HepG2 (cell line): Measurements from ENCODE around the gene THRAP3. TPM values are rescaled to one million over a fixed set of nuclear protein-coding genes. Genes with fewer than 3 reads are reported as not detected.

ENCODE experiments used
- BORCS8-MEF2B ChIP-seq: sonication (generic); formaldehyde crosslinking; IDR thresholded peaks from 2 replicates; pipeline ENCODE4 v1.8.0; 2022; ENCODE audit warnings: mild to moderate bottlenecking, missing genetic modification reagents
- CCAR2 ChIP-seq: fragments of 200-400 bp; formaldehyde crosslinking; optimal IDR thresholded peaks from 2 replicates; pipeline ENCODE3; 2018; ENCODE audit warnings: low read depth, mild to moderate bottlenecking, low read length, moderate library complexity
- KDM6A ChIP-seq: IDR thresholded peaks from 2 replicates; pipeline ENCODE4 v1.6.1; 2016; ENCODE audit warnings: low read depth
- KLF12 ChIP-seq: sonication (generic); formaldehyde crosslinking; IDR thresholded peaks from 2 replicates; pipeline ENCODE4 v1.4.0; 2020; ENCODE audit warnings: missing genetic modification reagents, borderline replicate concordance
- KLF13 ChIP-seq: sonication (generic); formaldehyde crosslinking; IDR thresholded peaks from 2 replicates; pipeline ENCODE4 v1.4.0; 2020; ENCODE audit warnings: mild to moderate bottlenecking, missing genetic modification reagents
- MED13 ChIP-seq: sonication (generic); formaldehyde crosslinking; IDR thresholded peaks from 2 replicates; pipeline ENCODE4 v1.5.0; 2020; ENCODE audit warnings: missing genetic modification reagents
- MEIS2 ChIP-seq: sonication (generic); formaldehyde crosslinking; IDR thresholded peaks from 2 replicates; pipeline ENCODE4 v1.9.0; 2021; ENCODE audit warnings: mild to moderate bottlenecking, missing genetic modification reagents
- MTERF4 ChIP-seq: sonication (generic); formaldehyde crosslinking; IDR thresholded peaks from 2 replicates; pipeline ENCODE4 v1.8.0; 2023; ENCODE audit warnings: mild to moderate bottlenecking, missing genetic modification reagents
- NPAS2 ChIP-seq: sonication (generic); formaldehyde crosslinking; IDR thresholded peaks from 2 replicates; pipeline ENCODE4 v1.8.0; 2022; ENCODE audit warnings: mild to moderate bottlenecking, missing genetic modification reagents, borderline replicate concordance
- NR2F6 ChIP-seq, 2 experiments: IDR thresholded peaks; 2 replicates each; pipeline ENCODE4 v1.6.1; 2016; ENCODE audit warnings: antibody characterized with exemption in 1 of 2, mild to moderate bottlenecking in 1 of 2
- ONECUT2 ChIP-seq: sonication (generic); formaldehyde crosslinking; IDR thresholded peaks from 2 replicates; pipeline ENCODE4 v1.4.0; 2020; ENCODE audit warnings: missing genetic modification reagents
- POGZ ChIP-seq: sonication (generic); formaldehyde crosslinking; IDR thresholded peaks from 2 replicates; pipeline ENCODE4 v1.4.0; 2020; ENCODE audit warnings: mild to moderate bottlenecking, missing genetic modification reagents
- PRPF4 ChIP-seq: fragments of 200-400 bp; formaldehyde crosslinking; IDR thresholded peaks from 2 replicates; pipeline ENCODE4 v1.6.1; 2016; ENCODE audit warnings: low read length, low read depth; ENCODE audit not compliant: poor library complexity, severe bottlenecking
- SALL2 ChIP-seq: sonication (generic); formaldehyde crosslinking; IDR thresholded peaks from 2 replicates; pipeline ENCODE4 v1.8.1; 2023; ENCODE audit warnings: mild to moderate bottlenecking, missing genetic modification reagents, inconsistent platforms
- SRSF1 ChIP-seq: fragments of 200-400 bp; formaldehyde crosslinking; optimal IDR thresholded peaks from 2 replicates; pipeline ENCODE3; 2017; ENCODE audit warnings: mild to moderate bottlenecking, low read depth, low read length, moderate library complexity
- ZNF225 ChIP-seq: sonication (generic); formaldehyde crosslinking; IDR thresholded peaks from 2 replicates; pipeline ENCODE4 v1.4.0; 2020; ENCODE audit warnings: mild to moderate bottlenecking, missing genetic modification reagents
- ZNF382 ChIP-seq: sonication (generic); formaldehyde crosslinking; IDR thresholded peaks from 2 replicates; pipeline ENCODE4 v1.5.0; 2020; ENCODE audit warnings: missing genetic modification reagents, mild to moderate bottlenecking, borderline replicate concordance
- ZNF446 ChIP-seq: sonication (generic); formaldehyde crosslinking; IDR thresholded peaks from 2 replicates; pipeline ENCODE4 v1.5.0; 2020; ENCODE audit warnings: mild to moderate bottlenecking, missing genetic modification reagents
- ZNF549 ChIP-seq: sonication (generic); formaldehyde crosslinking; IDR thresholded peaks from 2 replicates; pipeline ENCODE4 v1.5.0; 2020; ENCODE audit warnings: missing genetic modification reagents
- ZNF557 ChIP-seq: sonication (generic); formaldehyde crosslinking; IDR thresholded peaks from 2 replicates; pipeline ENCODE4 v1.4.0; 2020; ENCODE audit warnings: missing genetic modification reagents
- ZNF678 ChIP-seq: sonication (generic); formaldehyde crosslinking; IDR thresholded peaks from 2 replicates; pipeline ENCODE4 v1.4.0; 2020; ENCODE audit warnings: mild to moderate bottlenecking, missing genetic modification reagents
- ZNF775 ChIP-seq: sonication (generic); formaldehyde crosslinking; IDR thresholded peaks from 2 replicates; pipeline ENCODE4 v1.4.0; 2020; ENCODE audit warnings: missing genetic modification reagents, mild to moderate bottlenecking, moderate library complexity, borderline replicate concordance
- polyA plus RNA-seq, 8 experiments: library from polyadenylated mRNA; depleted of rRNA in 3 of 8; stranded (reverse) in 7 of 8; unstranded in 1 of 8; fragments of >200 nt; fragmentation: Illumina TruSeq in 4 of 8; extraction: Trizol in 4 of 8; gene quantifications; 2 replicates each; pipeline versions ENCODE4 v1.2.1 to v1.2.3, GENCODE V29; 2011 to 2016; ENCODE audit warnings: low read depth in 4 of 8, missing spikeins in 1 of 8, mixed read lengths in 1 of 8; ENCODE audit not compliant: insufficient read depth in 1 of 8
- total RNA-seq, 5 experiments: library from RNA; depleted of rRNA; stranded (reverse); fragments of >200 nt; fragmentation: Illumina TruSeq; extraction: Trizol; gene quantifications; 2 replicates each; pipeline ENCODE4 v1.2.3, GENCODE V29; 2016; ENCODE audit warnings: low read depth in 1 of 5
- TF ChIP-seq, protein P1 (sequence below): sonication (generic); formaldehyde crosslinking; IDR thresholded peaks from 2 replicates; pipeline ENCODE4 v1.5.0; 2020; ENCODE audit warnings: missing genetic modification reagents
- TF ChIP-seq, protein P2 (sequence below): IDR thresholded peaks from 2 replicates; pipeline ENCODE4 v1.6.1; 2016; ENCODE audit warnings: missing biosample characterization, missing genetic modification reagents, low read depth

Gene THRAP3
- total and polyA plus RNA-seq, 2 of the 13 experiments (the other 11 are each of a cell fraction or from before 2014, with no cell fraction given): 45.0 to 92.6 TPM

- TF ChIP-seq KLF12 (CRISPR knock-in tag) (peak; percentile 92; the same call in 1 of the 2 replicates), NR2F6 (IDR thresholded peaks at IDR 0.05) (no peak; the same call in 1 of the 2 replicates), NR2F6 (CRISPR knock-in tag; IDR thresholded peaks at IDR 0.05) (peak; percentile 42; the same call in 1 of the 2 replicates), ZNF557 (CRISPR knock-in tag) (no peak), NPAS2 (CRISPR knock-in tag) (no peak), KDM6A (0 out of 2 replicates have a peak, but pooled peaks have one; percentile 14), MEIS2 (no peak; the same call in 1 of the 2 replicates), MED13 (CRISPR knock-in tag) (peak; percentile 57; the same call in 1 of the 2 replicates), SALL2 (CRISPR knock-in tag) (no peak), PRPF4 (no peak), ZNF225 (CRISPR knock-in tag) (no peak), ZNF446 (CRISPR knock-in tag) (no peak), KLF13 (CRISPR knock-in tag) (no peak), ZNF382 (CRISPR knock-in tag) (no peak), MTERF4 (CRISPR knock-in tag) (no peak; the same call in 1 of the 2 replicates), POGZ (peak; percentile 88), CCAR2 (no peak), ZNF678 (CRISPR knock-in tag) (no peak), ZNF775 (CRISPR knock-in tag) (no peak), BORCS8-MEF2B (CRISPR knock-in tag) (peak; percentile 77), ONECUT2 (no peak), ZNF549 (CRISPR knock-in tag) (no peak), SRSF1 (no peak)
- TF ChIP-seq, protein P1, sequence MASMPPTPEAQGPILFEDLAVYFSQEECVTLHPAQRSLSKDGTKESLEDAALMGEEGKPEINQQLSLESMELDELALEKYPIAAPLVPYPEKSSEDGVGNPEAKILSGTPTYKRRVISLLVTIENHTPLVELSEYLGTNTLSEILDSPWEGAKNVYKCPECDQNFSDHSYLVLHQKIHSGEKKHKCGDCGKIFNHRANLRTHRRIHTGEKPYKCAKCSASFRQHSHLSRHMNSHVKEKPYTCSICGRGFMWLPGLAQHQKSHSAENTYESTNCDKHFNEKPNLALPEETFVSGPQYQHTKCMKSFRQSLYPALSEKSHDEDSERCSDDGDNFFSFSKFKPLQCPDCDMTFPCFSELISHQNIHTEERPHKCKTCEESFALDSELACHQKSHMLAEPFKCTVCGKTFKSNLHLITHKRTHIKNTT (CRISPR knock-in tag): no peak
- TF ChIP-seq, protein P2, sequence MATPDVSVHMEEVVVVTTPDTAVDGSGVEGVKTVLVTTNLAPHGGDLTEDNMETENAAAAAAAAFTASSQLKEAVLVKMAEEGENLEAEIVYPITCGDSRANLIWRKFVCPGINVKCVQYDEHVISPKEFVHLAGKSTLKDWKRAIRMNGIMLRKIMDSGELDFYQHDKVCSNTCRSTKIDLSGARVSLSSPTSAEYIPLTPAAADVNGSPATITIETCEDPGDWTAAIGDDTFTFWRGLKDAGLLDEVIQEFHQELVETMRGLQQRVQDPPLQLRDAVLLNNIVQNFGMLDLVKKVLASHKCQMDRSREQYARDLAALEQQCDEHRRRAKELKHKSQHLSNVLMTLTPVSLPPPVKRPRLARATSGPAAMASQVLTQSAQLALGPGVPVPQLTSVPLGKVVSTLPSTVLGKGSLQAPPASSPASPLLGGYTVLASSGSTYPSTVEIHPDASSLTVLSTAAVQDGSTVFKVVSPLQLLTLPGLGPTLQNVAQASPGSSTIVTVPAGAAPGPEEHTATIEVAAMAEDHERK (CRISPR knock-in tag): peak; percentile 100
Observed at GRCh38 chr1:36223996-36224536, at the start of gene THRAP3 (continued).
